Measurements from ENCODE around the gene SSBP3.

SSBP3 gene

GRCh38 chr1:54323324-54323739 lies 82.9 kb downstream of the SSBP3 start:
- Histone ChIP-seq H3K79me2 (ENCODE audit: control insufficient read depth, insufficient read depth, low read length, unreplicated experiment) (peaks cover 2% of the 10 kb centered on the region), H3K4me3 (ENCODE audit: low read depth, low read length) (no peak overlapping the region), H2AFZ (ENCODE audit: low read length, unreplicated experiment) (no peak overlapping the region), H3K27me3 (ENCODE audit: insufficient read depth, low read length) (no peaks in the 10 kb centered on the region), H3K4me1 (ENCODE audit: control insufficient read depth, insufficient read depth, low read length, unreplicated experiment) (peaks cover 16% of the 10 kb centered on the region), H3K27ac (ENCODE audit: low read depth, low read length) (no peak overlapping the region), H3K36me3 (ENCODE audit: insufficient read depth, low read length) (no peaks in the 10 kb centered on the region)

GRCh38 chr1:54318246-54318814 lies 87.9 kb downstream of the SSBP3 start:
- H3K27ac ChIP-seq (ENCODE audit: low read depth, low read length), result no peak overlapping the region
- H3K36me3 ChIP-seq (ENCODE audit: insufficient read depth, low read length), result no peaks in the 10 kb centered on the region
- no peaks in the 10 kb centered on the region for H3K27me3 ChIP-seq (ENCODE audit: insufficient read depth, low read length)
- no peak overlapping the region for H3K4me3 ChIP-seq (ENCODE audit: low read depth, low read length)
- peaks cover 2% of the 10 kb centered on the region for H3K79me2 ChIP-seq (ENCODE audit: control insufficient read depth, insufficient read depth, low read length, unreplicated experiment)
- H2AFZ ChIP-seq (ENCODE audit: low read length, unreplicated experiment), result no peak overlapping the region
- no peaks in the 10 kb centered on the region for H3K4me1 ChIP-seq (ENCODE audit: control insufficient read depth, insufficient read depth, low read length, unreplicated experiment)

- Histone ChIP-seq H3K79me2 (ENCODE audit: control insufficient read depth, insufficient read depth, low read length, unreplicated experiment) (peaks cover 2% of the 10 kb centered on the region), H3K27ac (ENCODE audit: low read depth, low read length) (no peak overlapping the region), H3K27me3 (ENCODE audit: insufficient read depth, low read length) (no peaks in the 10 kb centered on the region), H3K4me3 (ENCODE audit: low read depth, low read length) (no peak overlapping the region), H3K4me1 (ENCODE audit: control insufficient read depth, insufficient read depth, low read length, unreplicated experiment) (peaks cover 9% of the 10 kb centered on the region), H3K36me3 (ENCODE audit: insufficient read depth, low read length) (no peaks in the 10 kb centered on the region), H2AFZ (ENCODE audit: low read length, unreplicated experiment) (no peak overlapping the region)
Observed at GRCh38 chr1:54317084-54317483, 89.1 kb downstream of the SSBP3 start.

- peaks cover 2% of the 10 kb centered on the region for H3K79me2 ChIP-seq (ENCODE audit: control insufficient read depth, insufficient read depth, low read length, unreplicated experiment)
- H3K4me3 ChIP-seq (ENCODE audit: low read depth, low read length), result no peak overlapping the region
- no peaks in the 10 kb centered on the region for H3K27me3 ChIP-seq (ENCODE audit: insufficient read depth, low read length)
- no peaks in the 10 kb centered on the region for H3K36me3 ChIP-seq (ENCODE audit: insufficient read depth, low read length)
- no peak overlapping the region for H2AFZ ChIP-seq (ENCODE audit: low read length, unreplicated experiment)
- peaks cover 9% of the 10 kb centered on the region for H3K4me1 ChIP-seq (ENCODE audit: control insufficient read depth, insufficient read depth, low read length, unreplicated experiment)
- no peak overlapping the region for H3K27ac ChIP-seq (ENCODE audit: low read depth, low read length)
Observed at GRCh38 chr1:54315099-54315498, 91.1 kb downstream of the SSBP3 start.

- H3K36me3 ChIP-seq (ENCODE audit: insufficient read depth, low read length), result no peaks in the 10 kb centered on the region
- no peaks in the 10 kb centered on the region for H3K27me3 ChIP-seq (ENCODE audit: insufficient read depth, low read length)
- peaks cover under 1% of the 10 kb centered on the region for H3K79me2 ChIP-seq (ENCODE audit: control insufficient read depth, insufficient read depth, low read length, unreplicated experiment)
- no peak overlapping the region for H3K27ac ChIP-seq (ENCODE audit: low read depth, low read length)
- H3K4me1 ChIP-seq (ENCODE audit: control insufficient read depth, insufficient read depth, low read length, unreplicated experiment), result peaks cover 9% of the 10 kb centered on the region
- no peak overlapping the region for H2AFZ ChIP-seq (ENCODE audit: low read length, unreplicated experiment)
- no peak overlapping the region for H3K4me3 ChIP-seq (ENCODE audit: low read depth, low read length)
Observed at GRCh38 chr1:54314696-54315095, 91.5 kb downstream of the SSBP3 start.

GRCh38 chr1:54312796-54313316 lies 93.3 kb downstream of the SSBP3 start:
- peak overlapping the region; percentile 22; the same call in 1 of the 2 replicates for H3K27ac ChIP-seq (ENCODE audit: low read depth, low read length)
- no peak overlapping the region for H3K4me3 ChIP-seq (ENCODE audit: low read depth, low read length)
- no peaks in the 10 kb centered on the region for H3K36me3 ChIP-seq (ENCODE audit: insufficient read depth, low read length)
- H3K79me2 ChIP-seq (ENCODE audit: control insufficient read depth, insufficient read depth, low read length, unreplicated experiment), result no peaks in the 10 kb centered on the region
- peaks cover 9% of the 10 kb centered on the region for H3K4me1 ChIP-seq (ENCODE audit: control insufficient read depth, insufficient read depth, low read length, unreplicated experiment)
- no peaks in the 10 kb centered on the region for H3K27me3 ChIP-seq (ENCODE audit: insufficient read depth, low read length)
- peak overlapping the region; percentile 6 for H2AFZ ChIP-seq (ENCODE audit: low read length, unreplicated experiment)

- Histone ChIP-seq H3K4me3 (ENCODE audit: low read depth, low read length) (no peak overlapping the region), H3K27ac (ENCODE audit: low read depth, low read length) (no peak overlapping the region), H3K4me1 (ENCODE audit: control insufficient read depth, insufficient read depth, low read length, unreplicated experiment) (peaks cover 9% of the 10 kb centered on the region)
Observed at GRCh38 chr1:54311506-54311905, 94.7 kb downstream of the SSBP3 start.

GRCh38 chr1:54310439-54311328 lies 95.5 kb downstream of the SSBP3 start:
- Histone ChIP-seq H3K36me3 (ENCODE audit: insufficient read depth, low read length) (no peaks in the 10 kb centered on the region), H3K27me3 (ENCODE audit: insufficient read depth, low read length) (no peaks in the 10 kb centered on the region), H3K4me3 (ENCODE audit: low read depth, low read length) (no peak overlapping the region), H3K4me1 (ENCODE audit: control insufficient read depth, insufficient read depth, low read length, unreplicated experiment) (peaks cover 9% of the 10 kb centered on the region), H3K27ac (ENCODE audit: low read depth, low read length) (no peak overlapping the region), H2AFZ (ENCODE audit: low read length, unreplicated experiment) (no peak overlapping the region), H3K79me2 (ENCODE audit: control insufficient read depth, insufficient read depth, low read length, unreplicated experiment) (no peaks in the 10 kb centered on the region)

More at GRCh38 chr1:54311506-54311905, 94.7 kb downstream of the SSBP3 start:
- H3K79me2 ChIP-seq (ENCODE audit: control insufficient read depth, insufficient read depth, low read length, unreplicated experiment), result no peaks in the 10 kb centered on the region
- no peaks in the 10 kb centered on the region for H3K27me3 ChIP-seq (ENCODE audit: insufficient read depth, low read length)
- H2AFZ ChIP-seq (ENCODE audit: low read length, unreplicated experiment), result no peak overlapping the region
- no peaks in the 10 kb centered on the region for H3K36me3 ChIP-seq (ENCODE audit: insufficient read depth, low read length)

- Histone ChIP-seq H3K27ac (ENCODE audit: low read depth, low read length) (no peak overlapping the region), H3K36me3 (ENCODE audit: insufficient read depth, low read length) (no peaks in the 10 kb centered on the region), H3K79me2 (ENCODE audit: control insufficient read depth, insufficient read depth, low read length, unreplicated experiment) (no peaks in the 10 kb centered on the region), H3K4me3 (ENCODE audit: low read depth, low read length) (no peak overlapping the region), H3K27me3 (ENCODE audit: insufficient read depth, low read length) (no peaks in the 10 kb centered on the region), H3K4me1 (ENCODE audit: control insufficient read depth, insufficient read depth, low read length, unreplicated experiment) (peaks cover 9% of the 10 kb centered on the region), H2AFZ (ENCODE audit: low read length, unreplicated experiment) (no peak overlapping the region)
Observed at GRCh38 chr1:54309631-54310366, 96.4 kb downstream of the SSBP3 start.

- no peaks in the 10 kb centered on the region for H3K27me3 ChIP-seq (ENCODE audit: insufficient read depth, low read length)
- no peak overlapping the region for H2AFZ ChIP-seq (ENCODE audit: low read length, unreplicated experiment)
- peaks cover 3% of the 10 kb centered on the region for H3K79me2 ChIP-seq (ENCODE audit: control insufficient read depth, insufficient read depth, low read length, unreplicated experiment)
Observed at GRCh38 chr1:54307305-54307704, 98.9 kb downstream of the SSBP3 start.

More at GRCh38 chr1:54307305-54307704, 98.9 kb downstream of the SSBP3 start:
- no peak overlapping the region for H3K27ac ChIP-seq (ENCODE audit: low read depth, low read length)
- no peak overlapping the region for H3K4me3 ChIP-seq (ENCODE audit: low read depth, low read length)
- H3K36me3 ChIP-seq (ENCODE audit: insufficient read depth, low read length), result no peaks in the 10 kb centered on the region
- no peaks in the 10 kb centered on the region for H3K4me1 ChIP-seq (ENCODE audit: control insufficient read depth, insufficient read depth, low read length, unreplicated experiment)
